GM19455 (cell line): ENCODE data around the gene MYH16.
A peak's percentile ranks its signal among the peaks of the same experiment; 100 is the strongest.
"Not testable (repeated sequence)": the region's sequence is repeated elsewhere in the genome, so short reads cannot be mapped to it uniquely, and the experiment has no call there.

Experiments used
- ATAC-seq: cut with Tn5 transposase; IDR thresholded peaks from one replicate; pipeline ENCODE4 v1.9.1; 2021; ENCODE audit not compliant: unreplicated experiment

The MYH16 gene

DNA sequence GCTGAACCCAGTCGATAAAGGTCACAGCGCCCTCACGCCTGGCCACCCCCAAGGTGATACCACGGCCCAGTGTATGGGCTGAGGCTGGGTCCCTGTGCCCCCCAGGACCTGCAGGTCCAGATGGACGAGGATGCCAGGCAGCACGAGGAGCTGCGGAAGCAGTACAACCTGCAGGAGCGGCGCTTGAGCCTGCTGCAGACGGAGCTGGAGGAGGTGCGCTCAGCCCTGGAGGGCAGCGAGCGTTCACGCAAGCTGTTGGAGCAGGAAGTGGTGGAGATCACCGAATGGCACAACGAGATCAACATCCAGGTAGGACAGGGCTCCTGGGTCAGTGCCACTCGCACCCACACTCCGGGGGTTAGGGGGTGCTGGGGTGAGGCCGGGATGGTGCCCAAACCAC is 28.9 kb downstream of the MYH16 start:
- no peak for ATAC-seq

DNA sequence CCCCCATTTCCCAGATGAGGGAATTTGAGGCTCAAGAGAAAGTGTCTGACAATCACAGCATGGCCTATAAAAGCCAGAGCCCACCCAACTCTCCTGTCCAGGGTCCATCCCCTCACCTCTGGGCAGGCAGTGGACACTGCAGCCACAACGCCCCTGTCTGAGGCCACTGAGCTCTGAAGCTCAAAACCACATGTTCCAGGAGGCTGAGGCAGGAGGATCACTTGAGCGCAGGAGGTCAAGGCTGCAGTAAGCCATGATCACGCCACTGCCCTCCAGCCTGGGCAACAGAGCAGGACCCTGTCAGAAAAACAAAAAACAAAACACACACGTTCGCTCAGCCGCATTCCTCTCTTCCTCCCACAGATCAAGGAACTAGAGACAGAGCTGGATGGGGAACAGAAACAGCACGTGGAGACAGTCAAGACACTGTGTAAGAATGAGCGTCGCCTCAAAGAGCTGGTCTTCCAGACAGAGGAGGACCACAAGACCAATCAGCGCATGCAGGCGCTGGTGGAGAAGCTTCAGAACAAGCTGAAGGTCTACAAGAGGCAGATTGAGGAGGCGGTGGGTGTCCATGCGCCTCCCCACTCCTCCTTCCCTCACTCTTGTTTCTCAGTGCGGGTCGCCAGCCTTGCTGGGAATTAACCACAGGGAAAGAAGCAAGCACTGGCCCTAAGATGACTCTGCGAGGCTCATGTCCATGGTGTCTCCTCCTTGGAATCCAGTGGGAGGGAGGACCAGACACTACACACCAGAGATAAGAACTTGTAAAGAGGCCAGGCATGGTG is 33.0 kb downstream of the MYH16 start:
- ATAC-seq, result no peak

DNA sequence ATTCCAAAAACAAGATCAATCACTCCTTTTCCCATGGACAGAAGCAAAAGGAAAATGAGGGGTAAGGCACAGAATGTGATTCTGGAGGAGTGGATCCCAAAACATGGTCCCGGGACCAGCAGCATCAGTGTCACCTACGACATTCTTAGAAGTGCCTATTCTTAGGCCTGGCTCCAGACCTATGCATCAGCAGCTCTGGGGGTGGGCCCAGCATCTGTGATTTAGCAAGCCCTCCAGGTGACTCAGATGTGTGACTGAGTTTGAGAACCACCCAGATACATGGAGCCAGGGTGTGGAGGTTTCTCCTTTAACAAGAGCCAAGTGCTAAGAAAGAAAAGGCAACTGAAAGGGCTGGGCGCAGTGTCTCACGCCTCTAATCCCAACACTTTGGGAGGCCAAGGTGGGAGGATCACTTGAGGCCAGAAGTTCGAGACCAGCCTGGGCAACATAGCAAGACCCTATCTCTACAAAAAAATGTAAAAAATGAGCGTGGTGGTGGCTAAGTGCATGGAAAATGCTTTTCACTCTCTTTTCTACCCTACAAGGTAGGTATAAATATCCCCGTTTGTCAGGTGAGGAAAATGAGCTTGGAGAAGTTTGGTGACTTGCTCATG is 35.9 kb downstream of the MYH16 start:
- ATAC-seq, result no peak

DNA sequence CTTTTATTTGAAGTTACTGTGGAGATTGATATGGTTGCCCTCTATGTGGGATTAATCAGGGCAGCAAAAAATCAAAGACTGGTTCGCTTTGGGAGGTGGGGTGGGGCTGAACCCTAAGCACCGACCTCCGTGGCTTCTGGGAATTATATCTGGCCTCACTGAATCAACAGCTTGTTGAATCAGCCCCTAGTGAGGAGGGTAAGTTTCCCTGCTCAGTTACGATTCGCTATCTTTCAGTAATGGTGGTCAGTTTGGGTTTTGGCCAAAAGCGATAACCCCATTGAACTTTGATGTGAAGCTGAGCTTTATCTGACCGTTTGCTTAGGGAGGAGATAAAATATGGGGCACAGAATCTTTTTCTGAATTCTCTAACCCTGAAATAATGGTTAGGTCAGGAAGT is 36.5 kb downstream of the MYH16 start:
- no peak for ATAC-seq

DNA sequence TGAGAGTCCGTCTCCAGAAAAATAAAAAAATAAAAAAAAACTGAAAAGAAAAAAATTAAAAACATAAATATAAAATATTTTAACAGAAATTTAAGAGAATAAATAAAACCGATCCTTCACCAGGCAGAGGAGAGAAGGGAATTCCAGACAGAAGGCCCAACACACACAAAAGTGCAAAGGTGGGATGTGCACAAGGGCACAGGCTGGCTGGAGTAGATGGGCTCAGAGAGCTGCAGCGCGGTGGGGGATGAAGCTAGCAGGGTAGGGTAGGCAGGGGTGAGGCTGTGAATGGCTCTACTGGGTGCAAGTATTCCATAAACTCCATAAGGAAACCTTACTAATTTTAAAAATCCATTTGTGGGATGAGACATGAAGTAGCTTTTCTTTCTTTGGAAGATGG is 37.4 kb downstream of the MYH16 start:
- no peak for ATAC-seq

DNA sequence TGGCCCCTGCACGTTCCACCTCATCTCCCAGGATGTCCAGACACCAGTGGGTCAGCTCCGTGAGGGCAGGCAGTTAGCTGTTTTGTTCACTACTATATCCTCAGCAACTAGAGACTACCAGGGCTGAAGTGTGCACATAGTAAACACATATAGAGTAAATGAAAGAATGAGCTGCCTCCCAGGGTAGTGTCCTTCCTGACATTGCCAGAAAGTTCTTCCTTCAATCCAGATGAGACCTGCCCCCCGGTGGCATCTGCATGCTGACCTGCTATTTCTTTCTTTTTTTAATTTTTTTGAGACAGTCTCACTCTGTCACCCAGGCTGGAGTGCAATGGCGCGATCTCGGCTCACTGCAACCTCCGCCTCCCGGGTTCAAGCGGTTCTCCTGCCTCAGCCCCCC is 39.1 kb downstream of the MYH16 start:
- ATAC-seq, result no peak

DNA sequence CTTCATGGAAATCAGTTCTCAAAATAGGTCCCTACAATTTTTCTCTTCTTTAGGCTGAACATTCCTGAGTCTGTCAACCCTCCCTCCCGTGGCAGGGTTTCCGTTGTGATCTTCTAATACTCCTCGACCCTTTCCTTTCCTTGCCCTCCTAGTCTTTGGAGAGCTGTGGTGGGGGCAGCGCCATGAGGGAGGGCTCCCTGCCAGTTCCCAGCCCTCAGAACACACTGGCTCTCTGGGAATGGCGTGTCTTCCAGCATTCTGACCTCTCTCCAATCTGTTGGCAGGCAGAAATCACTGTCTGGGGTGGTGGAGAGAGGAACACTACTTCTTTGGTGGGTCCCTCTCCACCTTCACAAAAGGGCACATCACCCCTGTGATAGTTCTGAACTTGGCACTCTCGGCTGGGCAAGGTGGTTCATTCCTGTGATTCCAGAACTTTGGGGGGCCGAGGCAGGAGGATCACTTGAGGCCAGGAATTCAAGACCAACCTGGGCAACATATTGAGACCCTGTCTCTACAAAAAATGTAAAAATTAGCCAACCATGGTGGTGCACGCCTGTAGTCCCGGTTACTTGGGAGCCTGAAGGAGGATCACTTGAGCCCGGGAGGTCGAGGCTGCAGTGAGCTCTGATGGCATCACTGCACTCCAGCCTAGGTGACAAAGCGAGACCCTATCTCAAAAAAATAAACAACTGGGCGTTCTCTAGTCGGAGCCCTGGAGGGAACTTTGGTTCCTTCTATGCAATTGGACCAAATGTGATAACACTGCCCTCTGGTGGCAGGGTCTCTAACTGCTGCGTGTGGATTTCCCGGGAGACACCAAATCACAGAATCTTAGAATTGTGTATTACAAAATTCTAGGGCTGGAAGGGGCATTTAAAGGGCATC is 39.9 kb downstream of the MYH16 start:
- ATAC-seq, result no peak

DNA sequence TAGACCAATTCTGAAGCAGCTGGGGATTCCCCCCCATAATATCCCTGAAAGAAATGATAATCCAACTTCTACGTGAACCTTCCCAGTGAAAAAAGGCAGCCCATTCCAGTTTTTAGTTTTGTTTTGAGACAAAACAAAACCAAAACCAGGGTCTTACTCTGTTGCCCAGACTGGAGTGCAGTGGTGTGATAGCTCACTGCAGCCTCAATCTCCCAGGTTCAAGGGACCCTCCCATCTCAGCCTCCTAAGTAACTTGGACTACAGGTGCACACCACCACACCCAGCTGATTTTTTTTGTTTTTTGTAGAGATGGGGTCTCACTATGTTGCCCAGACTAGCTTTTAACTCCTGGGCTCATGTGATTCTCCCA is 40.5 kb downstream of the MYH16 start:
- ATAC-seq, result no peak

DNA sequence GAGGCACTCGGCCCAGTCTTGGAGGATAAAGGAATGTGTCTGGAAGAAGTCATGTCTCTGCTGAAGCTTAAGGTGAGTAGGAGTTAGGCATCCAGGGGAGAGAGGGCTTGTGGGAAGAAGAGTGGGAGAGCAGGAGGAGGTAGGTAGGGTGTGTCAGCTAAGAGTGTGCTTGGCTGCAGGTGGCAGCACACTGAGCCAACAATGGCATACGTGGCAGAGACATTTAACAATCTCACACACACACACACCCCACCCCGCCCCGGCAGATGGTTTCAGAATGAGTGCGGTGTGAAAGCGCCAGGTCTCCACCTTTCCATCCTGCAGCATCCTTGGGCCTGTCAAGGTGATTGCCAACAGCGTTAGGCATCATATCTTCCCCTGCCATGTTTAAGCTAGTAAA is 41.9 kb downstream of the MYH16 start:
- ATAC-seq, result no peak

DNA sequence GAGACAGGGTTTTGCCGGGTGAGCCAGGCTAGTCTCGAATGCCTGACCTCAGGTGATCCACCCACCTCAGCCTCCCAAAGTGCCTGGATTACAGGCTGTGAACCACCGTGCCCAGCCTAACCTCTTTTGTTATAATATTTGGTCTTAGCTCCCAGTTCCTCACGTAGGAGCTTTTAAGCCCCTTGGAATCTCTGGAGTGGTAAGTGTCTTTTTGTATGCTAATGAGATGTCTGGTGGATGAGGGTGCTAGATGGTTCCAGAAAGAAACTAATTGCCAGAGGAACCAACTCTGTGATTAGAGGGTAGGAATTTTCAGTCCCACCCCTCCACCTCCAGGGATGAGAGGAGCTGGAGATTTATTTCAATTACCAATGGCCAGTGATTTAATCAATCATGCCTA is 47.7 kb downstream of the MYH16 start:
- ATAC-seq, result no peak

DNA sequence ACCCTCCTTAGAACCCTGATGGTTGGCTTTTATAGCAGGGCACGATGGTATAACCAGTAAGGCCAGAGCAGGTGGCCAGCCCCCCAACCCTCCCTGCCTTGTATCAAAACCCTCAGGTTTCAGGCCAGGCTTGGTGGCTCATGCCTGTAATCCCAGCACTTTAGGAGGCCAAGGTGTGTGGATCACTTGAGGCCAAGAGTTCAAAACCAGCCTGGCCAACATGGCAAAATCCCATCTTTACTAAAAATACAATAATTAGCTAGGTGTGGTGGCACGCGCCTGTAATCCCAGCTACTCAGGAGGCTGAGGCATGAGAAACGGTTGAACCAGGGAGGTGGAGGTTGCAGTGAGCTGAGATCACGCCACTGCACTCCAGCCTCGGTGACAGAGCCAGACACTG is 50.0 kb downstream of the MYH16 start:
- not testable (repeated sequence) for ATAC-seq

DNA sequence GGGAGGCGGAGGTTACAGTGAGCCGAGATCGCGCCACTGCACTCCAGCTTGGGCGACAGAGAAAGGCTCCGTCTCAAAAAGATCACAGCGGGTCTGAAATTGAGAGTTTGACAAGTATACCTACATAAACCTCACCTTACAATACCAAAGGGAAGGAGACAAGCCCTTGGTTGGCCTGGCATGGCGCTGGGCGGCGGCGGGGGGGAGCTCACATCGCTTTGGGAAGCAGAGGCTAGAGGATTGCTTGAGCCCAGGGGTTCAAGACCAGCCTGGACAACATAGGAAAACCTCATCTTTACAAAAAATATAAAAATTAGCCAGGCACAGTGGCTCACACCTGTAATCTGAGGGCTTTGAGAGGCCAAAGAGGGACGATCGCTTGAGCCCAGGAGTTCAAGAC is 51.9 kb downstream of the MYH16 start:
- no peak for ATAC-seq

DNA sequence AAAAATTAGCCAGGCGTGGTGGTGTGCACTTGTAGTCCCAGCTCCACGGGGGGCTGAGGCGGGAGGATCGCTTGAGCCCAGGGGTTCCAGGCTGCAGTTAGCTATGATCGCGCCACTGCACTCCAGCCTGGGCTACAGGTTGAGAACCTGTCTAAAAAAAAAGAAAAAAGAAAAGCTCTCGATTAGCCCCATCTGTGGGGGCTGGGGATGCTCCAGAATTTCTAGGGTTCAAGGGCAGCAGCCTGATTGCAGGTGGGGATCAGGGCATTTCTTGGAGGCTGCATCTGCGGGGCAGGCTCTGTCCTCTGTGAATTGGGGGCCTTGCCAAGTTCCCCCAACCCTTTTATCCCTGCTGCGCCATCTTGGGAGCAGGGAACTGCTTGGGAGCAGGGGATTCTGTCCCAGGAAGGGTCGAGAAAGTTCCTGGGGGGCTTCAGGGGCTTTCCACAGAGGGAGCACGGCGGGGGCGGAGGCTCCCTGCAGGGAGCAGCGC is 52.4 kb downstream of the MYH16 start:
- no peak for ATAC-seq

DNA sequence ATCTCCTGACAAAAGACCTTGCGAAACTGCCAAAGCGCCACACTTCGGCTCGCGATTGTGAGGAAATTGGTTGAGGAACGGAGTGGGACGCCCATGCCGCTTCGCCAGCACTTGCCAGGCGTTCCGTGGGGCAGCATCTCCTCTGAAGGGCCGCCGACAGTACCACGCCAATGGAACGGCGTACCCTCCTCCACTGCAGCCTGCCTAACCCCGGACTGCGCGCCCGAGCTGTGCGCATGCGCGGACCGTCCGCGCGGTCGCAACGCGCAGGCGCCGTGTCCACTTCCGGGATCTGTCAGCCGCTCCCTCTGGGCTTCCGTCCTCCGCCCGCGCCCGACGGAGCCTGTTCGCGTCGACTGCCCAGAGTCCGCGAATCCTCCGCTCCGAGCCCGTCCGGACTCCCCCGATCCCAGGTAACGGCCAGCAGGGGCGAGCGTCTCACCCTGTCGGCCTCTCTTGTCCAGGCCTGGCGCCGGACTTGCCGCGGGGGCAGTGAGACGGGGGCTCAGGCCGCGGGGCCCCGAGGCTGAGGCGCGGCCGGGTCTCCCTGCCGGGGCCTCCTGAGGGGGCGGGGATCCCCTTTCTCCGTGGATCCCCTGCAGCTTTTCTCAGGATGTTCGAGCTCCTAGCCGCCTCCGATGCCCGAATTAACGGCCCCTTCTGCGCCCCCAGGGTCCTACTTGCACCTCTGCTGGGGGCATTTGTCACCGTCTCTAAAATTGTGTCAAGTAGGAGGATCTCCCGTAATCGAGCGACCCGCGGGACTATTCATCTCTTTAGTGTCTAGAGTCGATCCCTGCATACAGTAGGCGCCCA is 53.2 kb downstream of the MYH16 start, which contains the start of gene ARPC1A:
Gene ARPC1A (plus strand): TSS at position 307 of the 816 bp plus-strand sequence. CDS start 7,456 bp downstream, outside the sequence.
- ATAC-seq, result peak; percentile 79

DNA sequence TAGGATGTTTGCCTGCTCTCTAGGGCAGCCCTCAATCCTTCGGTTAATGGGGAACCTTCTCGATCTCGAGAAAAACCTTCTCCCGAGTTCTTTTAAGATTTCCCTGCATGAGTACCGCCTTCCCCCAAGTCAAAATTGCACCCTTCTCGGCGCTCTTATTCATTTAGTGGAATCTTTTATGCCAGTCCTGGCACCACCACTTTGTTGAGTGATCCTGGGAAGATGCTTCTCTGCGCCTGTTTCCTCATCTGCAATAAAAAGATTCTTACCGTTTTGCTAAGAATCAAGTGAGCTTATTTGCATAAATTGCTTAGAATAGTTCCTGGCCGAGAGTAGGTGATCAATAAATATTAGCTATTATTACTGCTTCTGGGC is 53.8 kb downstream of the MYH16 start:
- no peak for ATAC-seq

DNA sequence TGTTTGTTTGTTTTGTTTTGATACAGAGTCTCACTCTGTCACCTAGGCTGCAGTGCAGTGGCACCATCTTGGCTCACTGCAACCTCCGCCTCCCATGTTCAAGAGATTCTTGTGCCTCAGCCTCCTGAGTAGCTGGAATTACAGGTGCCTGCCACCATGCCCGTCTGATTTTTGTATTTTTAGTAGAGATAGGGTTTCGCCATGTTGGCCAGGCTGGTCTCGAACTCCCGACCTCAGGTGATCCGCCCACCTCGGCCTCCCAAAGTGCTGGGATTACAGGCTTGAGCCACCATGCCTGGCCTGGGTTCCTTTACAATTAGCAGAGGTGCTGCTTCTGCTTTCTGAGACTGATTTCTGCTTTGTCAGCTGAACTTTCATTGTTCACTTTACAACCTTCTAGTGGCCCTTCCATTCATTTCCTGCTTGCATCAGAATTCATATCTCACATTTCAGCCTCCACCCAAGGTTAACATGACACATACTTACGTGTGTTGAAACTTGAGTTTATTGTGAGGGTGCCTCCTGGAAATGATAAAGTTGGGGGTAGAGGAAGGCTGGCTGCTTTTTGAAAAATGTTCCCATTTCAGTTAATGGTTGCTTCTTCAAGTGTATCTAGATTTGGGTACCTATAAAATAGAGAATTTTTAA is 57.8 kb downstream of the MYH16 start:
- not testable (repeated sequence) for ATAC-seq

DNA sequence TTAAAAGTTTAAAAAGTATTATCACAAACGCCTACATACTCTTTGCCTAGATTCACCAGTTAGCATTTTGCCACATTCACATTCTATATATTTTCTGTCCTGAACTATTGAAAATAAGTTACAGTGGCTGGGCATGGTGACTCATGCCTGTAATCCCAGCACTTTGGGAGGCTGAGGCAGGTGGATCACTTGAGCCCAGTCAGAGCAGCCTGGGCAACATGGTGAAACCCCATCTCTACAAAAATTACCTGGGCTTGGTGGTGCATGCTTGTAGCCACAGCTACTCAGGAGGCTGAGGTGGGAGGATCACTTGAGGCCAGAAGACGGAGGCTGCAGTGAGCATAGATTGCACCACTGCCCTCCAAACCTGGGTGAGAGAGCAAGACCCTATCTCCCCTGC is 58.4 kb downstream of the MYH16 start:
- no peak for ATAC-seq

DNA sequence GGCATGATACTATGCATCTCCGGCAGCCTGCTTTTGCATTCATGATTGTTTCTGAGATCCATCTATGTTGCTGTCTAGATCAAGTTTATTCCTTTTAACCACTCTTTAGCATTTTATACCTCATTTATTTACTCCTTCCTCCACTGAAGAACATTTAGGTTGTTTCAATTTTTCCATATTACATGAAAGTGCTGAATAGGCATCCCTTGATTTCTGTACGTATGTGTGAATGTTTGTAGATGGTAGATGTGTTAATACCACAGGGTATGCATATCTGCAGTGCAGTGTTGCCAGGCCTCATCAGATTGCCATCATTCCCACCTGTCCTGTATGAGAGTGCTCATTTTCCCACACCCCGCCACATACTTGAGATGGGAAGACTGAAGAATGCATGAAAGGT is 67.0 kb downstream of the MYH16 start:
- no peak for ATAC-seq

DNA sequence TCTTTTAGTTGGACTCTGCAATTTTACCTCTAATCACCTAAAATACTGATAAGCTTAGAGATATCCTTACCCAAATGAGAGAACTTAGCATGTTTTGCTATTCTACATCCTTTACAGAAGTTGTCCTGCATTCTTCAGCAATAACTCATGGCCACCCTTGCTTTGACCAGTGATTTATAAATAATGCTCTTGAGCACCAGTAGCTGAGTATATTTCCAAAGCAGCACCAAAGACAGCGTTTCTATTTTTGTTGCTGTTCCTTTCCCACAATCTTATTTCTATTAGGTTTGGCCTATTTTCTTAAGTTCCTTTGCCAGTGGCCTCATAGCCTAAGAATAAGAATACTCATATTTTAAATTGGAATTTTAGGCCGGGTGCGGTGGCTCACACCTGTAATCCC is 68.0 kb downstream of the MYH16 start:
- no peak for ATAC-seq

DNA sequence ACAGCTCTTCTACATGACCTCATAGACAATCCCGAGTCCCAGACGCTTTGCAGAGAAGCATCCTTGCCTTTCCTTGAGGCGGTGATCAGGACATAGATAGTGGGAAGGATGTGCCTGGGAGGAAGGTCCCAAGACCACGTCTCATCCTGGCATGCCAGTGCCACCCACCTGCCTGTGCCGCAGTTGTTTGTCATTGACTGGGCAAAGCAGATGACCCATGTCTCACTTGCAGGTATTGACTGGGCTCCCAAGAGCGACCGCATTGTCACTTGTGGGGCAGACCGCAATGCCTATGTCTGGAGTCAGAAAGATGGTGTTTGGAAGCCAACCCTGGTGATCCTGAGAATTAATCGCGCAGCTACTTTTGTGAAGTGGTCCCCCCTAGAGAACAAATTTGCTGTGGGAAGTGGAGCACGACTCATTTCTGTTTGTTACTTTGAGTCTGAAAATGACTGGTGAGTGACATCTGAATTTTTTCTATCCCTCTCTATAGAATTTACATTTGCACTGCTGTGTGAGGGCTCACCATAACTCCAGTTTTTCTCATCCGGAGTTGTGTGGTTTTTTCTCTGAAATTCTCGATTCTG is 71.5 kb downstream of the MYH16 start:
- no peak for ATAC-seq
